ENCODE results near the gene NEAT1.
A peak's percentile ranks its signal among the peaks of the same experiment; 100 is the strongest.

Gene NEAT1

GRCh38 chr11:65421794-65422632 is 585 bp upstream of the NEAT1 start:
- DNase-seq (ENCODE audit: low read depth, low spot score) = peak; percentile 77

GRCh38 chr11:65423516-65424204 is 1.1 kb downstream of the NEAT1 start:
- no peak for DNase-seq (ENCODE audit: low read depth, low spot score)

GRCh38 chr11:65424205-65425104 is 1.9 kb downstream of the NEAT1 start:
- no peak for DNase-seq (ENCODE audit: low read depth, low spot score)

GRCh38 chr11:65425105-65425970 is 2.7 kb downstream of the NEAT1 start:
- DNase-seq (ENCODE audit: low read depth, low spot score) = peak; percentile 81

DNA sequence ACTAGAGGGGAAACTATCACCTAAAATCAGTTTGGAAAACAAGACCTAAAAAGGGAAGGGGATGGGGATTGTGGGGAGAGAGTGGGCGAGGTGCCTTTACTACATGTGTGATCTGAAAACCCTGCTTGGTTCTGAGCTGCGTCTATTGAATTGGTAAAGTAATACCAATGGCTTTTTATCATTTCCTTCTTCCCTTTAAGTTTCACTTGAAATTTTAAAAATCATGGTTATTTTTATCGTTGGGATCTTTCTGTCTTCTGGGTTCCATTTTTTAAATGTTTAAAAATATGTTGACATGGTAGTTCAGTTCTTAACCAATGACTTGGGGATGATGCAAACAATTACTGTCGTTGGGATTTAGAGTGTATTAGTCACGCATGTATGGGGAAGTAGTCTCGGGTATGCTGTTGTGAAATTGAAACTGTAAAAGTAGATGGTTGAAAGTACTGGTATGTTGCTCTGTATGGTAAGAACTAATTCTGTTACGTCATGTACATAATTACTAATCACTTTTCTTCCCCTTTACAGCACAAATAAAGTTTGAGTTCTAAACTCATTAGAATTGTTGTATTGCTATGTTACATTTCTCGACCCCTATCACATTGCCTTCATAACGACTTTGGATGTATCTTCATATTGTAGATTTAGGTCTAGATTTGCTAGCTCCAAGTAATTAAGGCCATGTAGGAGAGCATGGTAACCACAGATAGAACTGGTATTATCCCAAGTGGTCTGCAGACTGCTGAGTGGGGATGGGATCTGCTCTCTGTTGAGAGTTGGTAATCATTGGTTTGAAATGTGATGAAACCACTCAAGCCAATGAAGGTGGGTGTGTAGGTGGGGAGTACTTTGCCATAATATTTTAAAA is 3.6 kb downstream of the NEAT1 start:
- no peak for DNase-seq (ENCODE audit: low read depth, low spot score)

- no peak for DNase-seq (ENCODE audit: low read depth, low spot score)
Measured at GRCh38 chr11:65426839-65427690, 4.5 kb downstream of the NEAT1 start.

DNA sequence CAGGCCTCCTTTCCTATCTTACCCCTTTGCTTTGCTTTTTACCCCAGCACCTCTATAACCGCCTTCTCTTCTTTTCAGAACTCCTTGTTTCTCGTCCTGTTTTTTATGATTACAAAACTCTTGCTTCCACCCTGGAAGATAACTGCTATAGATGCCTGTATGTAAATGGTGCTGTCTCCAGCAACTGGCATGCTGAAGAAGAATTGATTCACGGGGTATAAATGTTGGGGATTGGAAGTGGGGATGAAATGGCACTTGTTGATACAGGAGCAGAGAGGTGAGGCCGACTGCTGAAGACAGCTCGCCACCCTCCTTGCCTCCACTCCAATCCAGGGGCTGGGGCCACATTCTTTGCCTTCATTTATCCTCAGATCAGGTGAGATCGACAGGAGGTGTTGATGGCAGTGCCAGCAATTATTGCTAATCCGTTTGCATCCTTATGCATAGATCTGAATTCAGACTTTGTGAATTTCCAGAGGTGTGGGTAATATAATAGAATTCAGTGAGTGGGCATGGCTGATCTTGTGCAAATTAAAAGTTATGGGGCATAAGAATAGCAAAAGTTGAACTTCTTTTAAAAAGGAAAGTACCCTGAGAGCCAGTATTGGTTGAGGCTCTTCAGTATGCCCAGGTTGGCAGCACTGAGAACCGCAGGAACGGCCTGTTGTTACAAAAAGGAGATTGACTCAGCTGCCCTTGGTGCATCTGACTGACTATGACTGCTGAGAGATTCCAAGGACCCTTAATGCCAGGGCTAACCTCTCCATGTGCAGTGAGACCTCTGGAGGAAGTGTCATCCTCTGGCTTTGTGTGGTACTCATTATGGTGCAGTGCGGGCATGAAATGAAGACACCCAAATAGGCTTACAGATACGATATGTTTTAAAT is 5.3 kb downstream of the NEAT1 start:
- no peak for DNase-seq (ENCODE audit: low read depth, low spot score)

GRCh38 chr11:65428578-65429067 is 6.0 kb downstream of the NEAT1 start:
- no peak for DNase-seq (ENCODE audit: low read depth, low spot score)

GRCh38 chr11:65429068-65429681 is 6.6 kb downstream of the NEAT1 start:
- DNase-seq (ENCODE audit: low read depth, low spot score) = no peak

GRCh38 chr11:65429724-65430405 is 7.3 kb downstream of the NEAT1 start:
- no peak for DNase-seq (ENCODE audit: low read depth, low spot score)

DNA sequence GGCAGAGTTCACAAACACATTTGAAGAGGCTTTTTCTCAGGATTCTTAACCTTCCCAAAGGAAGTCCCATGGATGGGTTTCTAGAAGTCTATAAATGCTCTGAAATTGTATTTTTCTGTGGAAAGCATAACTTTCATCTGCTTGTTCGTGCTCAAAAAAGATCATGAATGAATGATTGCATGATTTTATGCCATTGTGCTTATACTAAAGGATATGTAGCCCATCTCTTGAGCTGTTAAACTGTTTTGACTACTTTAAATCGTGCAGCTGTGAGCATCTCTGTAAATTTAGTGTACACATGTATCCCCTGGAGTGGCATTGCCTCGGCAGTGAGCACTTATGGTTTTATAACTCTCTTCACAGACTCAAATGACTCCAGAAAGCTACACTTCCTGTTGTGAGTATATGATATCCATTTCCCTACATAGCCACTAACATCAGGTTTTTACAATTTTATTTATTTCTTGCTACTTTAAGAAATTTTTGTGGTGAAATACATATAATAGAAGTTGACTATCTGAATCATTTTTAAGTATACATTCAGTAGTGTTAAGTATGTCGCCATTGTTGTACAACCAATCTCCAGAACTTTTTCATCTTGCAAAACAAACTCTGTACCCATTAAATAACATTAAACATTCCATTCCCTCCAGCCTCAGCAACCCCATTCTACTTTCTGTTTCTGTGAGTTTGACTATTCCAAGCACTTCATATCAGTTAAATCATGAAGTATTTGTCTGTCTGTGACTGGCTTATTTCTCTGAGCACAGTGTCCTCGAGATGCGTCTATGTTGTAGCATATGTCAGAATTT is 8.0 kb downstream of the NEAT1 start:
- DNase-seq (ENCODE audit: low read depth, low spot score) = no peak

DNA sequence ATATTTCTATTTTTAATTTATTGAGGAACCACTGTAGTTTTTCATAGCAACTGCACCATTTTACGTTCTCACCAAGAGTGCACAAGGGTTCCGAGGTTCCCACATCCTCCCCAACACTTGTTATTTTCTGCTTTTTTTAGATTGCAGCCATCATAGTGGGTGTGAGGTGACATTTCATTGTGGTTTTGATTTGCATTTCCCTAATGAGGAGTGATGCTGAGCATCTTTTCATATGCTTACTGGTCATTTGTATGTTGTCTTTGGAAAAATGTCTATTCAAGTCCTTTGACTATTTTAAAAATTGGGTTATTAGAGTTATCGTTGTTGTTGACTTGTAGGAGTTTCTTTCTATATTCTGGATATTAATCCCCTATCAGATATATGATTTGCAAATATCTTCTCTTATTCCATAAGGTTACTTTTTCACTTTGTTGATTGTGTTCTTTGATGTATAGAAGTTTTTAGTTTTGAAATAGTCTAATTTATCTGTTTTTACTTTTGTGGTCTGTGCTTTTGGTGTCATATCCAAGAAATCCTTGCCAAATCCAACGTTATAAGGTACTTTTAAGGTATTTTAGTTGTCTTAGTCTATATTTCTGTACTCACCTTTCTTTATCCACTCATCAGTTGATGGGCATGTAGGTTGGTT is 9.0 kb downstream of the NEAT1 start:
- no peak for DNase-seq (ENCODE audit: low read depth, low spot score)

DNA sequence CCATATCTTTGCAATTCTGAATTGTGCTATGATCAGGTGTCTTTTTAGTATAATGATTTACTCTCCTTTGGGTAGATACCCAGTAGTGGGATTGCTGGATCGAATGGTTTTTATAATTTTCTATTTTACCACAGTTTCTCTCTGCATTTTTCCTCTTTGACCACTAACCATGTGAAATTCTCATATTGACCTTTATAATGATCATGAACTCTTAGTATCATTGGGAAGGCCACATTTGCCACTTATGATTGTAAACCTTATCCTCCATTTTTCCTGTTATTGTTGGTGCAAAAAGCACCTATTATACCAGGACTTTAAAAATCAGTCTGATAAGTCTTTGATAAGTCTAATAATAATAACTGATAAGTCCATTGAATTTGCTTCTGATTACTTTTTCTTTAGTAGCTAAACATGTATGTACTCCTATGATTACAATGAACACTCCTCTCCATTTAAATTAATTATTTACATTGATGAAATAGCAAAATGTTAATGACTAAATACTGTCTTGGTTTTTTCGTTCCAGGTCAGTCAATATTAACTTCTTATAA is 9.6 kb downstream of the NEAT1 start:
- no peak for DNase-seq (ENCODE audit: low read depth, low spot score)

DNA sequence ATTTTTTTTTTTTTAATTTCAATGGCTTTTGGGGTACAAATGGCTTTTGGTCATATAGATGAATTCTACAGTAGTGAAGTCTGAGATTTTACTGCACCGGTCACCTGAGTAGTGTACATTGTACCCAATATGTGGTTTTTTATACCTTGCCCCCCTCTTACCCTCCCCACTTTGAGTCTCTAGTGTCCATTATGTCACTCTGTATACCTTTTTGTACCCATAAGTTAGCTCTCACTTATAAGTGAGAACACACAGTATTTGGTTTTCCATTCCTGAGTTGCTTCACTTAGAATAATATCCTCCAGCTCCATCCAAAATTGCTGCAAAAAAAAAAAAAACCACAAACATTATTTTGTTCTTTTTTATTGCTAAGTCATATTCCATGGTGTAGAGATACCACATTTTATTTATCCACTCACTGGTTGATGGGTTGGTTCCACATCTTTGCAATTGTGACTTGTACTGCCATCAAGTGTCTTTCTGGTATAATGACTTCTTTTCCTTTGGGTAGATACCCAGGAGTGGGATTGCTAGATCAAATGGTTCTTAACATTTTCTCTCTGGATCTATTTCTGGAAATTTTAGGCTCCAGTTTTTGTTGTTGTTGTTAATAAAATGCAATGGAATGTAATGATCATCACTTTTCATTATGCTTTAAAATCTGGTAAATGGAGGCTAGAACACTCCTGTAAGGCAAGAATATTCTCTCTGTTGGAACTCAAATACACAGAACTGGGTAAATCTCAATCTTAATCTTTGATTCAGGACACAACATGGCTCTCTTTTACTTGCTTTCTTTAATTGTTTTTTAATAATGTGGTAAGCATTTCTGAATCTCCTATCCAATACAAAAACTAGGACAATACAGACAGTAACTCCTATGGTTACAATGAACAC is 10.3 kb downstream of the NEAT1 start:
- DNase-seq (ENCODE audit: low read depth, low spot score) = no peak
